Measurements from ENCODE around the gene ZC3H7A. TPM values are rescaled to one million over a fixed set of nuclear protein-coding genes. Genes with fewer than 3 reads are reported as not detected.

Gene ZC3H7A
- total RNA-seq, 2 experiments from 2014 or later, result 32.1 to 68.6 TPM

DNA sequence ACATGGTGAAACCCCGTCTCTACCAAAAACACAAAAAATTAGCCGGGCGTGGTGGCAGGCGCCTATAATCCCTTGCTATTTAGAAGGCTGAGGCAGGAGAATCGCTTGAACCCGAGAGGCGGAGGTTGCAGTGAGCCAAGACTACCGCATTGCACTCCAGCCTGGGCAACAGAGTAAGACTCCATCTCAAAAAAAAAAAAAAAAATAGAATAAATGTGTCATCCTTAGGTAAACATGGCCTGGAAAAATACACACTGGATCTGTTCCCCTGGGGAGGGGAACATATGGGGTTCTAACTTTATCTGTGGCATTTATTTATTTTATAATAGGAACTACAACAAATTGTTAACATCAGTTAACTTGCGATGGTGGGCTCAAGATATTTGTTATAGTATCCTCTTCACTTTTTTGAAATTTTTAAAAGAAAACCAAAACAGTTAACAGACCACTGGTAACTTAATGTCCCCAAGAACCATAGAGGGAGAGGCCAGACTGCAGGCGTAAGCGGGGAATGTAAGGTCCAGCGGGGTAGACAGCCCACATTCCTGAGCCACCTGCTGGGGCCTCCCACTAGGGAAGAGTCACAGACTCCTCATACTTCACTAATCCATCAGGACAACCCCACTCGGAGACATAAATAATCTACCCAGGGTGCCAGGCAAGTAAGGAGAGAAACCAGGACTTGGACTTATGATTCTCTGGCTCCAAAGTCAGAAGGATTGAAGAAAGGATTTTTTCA is 41.9 kb downstream of the ZC3H7A start:
- Histone ChIP-seq H3K4me2 (ENCODE audit: low read length) (no peak overlapping the region), H3K9me3 (ENCODE audit: low read length) (no peaks in the 10 kb centered on the region), H3K9me2 (ENCODE audit: insufficient read depth, low read length) (no peaks in the 10 kb centered on the region), H3K4me3 (ENCODE audit: low read depth, low read length, poor library complexity, severe bottlenecking) (no peak overlapping the region), H3K4me1 (ENCODE audit: insufficient read depth, low read length, poor library complexity, severe bottlenecking) (peaks cover 7% of the 10 kb centered on the region), H4K20me1 (ENCODE audit: insufficient read depth, low read length) (no peaks in the 10 kb centered on the region), H2AFZ (ENCODE audit: low read length) (no peak overlapping the region), H3K27ac (ENCODE audit: low read depth, low read length, poor library complexity, severe bottlenecking) (no peak overlapping the region), H3K79me2 (ENCODE audit: insufficient read depth, low read depth, low read length) (no peaks in the 10 kb centered on the region), H3K36me3 (ENCODE audit: insufficient read depth, low read length) (peaks cover 90% of the 10 kb centered on the region)
- intact Hi-C loops (cut with micrococcal nuclease; ENCODE audit: unreplicated experiment), result no loop called here
- DNase-seq (ENCODE audit: low spot score), result no peak
- CTCF ChIA-PET (ENCODE audit: unreplicated experiment), result no interaction called here
- POLR2A ChIA-PET, result interaction anchor here (0.7 kb wide), 1 partner anchor 25 kb away, joined by 5 read pairs; no protein-coding TSS in a partner anchor
- no peak for TF ChIP-seq EZH2phosphoT487 (IDR thresholded peaks at IDR 0.05; ENCODE audit: borderline replicate concordance, low read depth, low read length)
- TF ChIP-seq, protein P1, sequence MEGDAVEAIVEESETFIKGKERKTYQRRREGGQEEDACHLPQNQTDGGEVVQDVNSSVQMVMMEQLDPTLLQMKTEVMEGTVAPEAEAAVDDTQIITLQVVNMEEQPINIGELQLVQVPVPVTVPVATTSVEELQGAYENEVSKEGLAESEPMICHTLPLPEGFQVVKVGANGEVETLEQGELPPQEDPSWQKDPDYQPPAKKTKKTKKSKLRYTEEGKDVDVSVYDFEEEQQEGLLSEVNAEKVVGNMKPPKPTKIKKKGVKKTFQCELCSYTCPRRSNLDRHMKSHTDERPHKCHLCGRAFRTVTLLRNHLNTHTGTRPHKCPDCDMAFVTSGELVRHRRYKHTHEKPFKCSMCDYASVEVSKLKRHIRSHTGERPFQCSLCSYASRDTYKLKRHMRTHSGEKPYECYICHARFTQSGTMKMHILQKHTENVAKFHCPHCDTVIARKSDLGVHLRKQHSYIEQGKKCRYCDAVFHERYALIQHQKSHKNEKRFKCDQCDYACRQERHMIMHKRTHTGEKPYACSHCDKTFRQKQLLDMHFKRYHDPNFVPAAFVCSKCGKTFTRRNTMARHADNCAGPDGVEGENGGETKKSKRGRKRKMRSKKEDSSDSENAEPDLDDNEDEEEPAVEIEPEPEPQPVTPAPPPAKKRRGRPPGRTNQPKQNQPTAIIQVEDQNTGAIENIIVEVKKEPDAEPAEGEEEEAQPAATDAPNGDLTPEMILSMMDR (conservative IDR thresholded peaks at IDR 0.05; ENCODE audit: low read length), result no peak
- no TSS peak for BruUV-seq (replicated peaks)

DNA sequence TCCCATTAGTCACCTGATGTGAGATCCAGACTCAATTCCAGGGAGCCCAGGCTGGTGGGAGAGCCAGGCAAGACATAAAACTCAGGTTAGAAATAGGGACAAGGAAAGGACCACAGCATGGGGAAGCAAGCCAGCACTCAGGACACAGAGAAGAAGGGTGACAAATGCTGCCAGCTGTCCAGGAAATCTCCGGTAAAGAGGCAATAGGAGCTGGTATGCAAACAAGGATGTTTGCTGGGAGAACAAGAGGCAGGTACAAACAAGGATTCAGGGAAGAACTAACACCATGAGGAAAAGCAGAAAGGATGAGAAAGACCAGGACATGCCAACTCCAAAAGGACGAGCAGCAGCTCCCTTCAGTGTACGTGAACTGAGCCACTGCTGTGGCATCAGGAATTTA is 44.2 kb downstream of the ZC3H7A start:
- Histone ChIP-seq H3K4me3 (ENCODE audit: low read depth, low read length, poor library complexity, severe bottlenecking) (no peak overlapping the region), H3K27ac (ENCODE audit: low read depth, low read length, poor library complexity, severe bottlenecking) (no peak overlapping the region), H3K4me2 (ENCODE audit: low read length) (no peak overlapping the region), H3K79me2 (ENCODE audit: insufficient read depth, low read depth, low read length) (no peaks in the 10 kb centered on the region), H3K9me3 (ENCODE audit: low read length) (no peaks in the 10 kb centered on the region), H3K36me3 (ENCODE audit: insufficient read depth, low read length) (peaks cover 86% of the 10 kb centered on the region), H3K9me2 (ENCODE audit: insufficient read depth, low read length) (no peaks in the 10 kb centered on the region), H2AFZ (ENCODE audit: low read length) (no peak overlapping the region), H3K4me1 (ENCODE audit: insufficient read depth, low read length, poor library complexity, severe bottlenecking) (peaks cover 3% of the 10 kb centered on the region), H4K20me1 (ENCODE audit: insufficient read depth, low read length) (no peaks in the 10 kb centered on the region)
- TF ChIP-seq, protein P1 (conservative IDR thresholded peaks at IDR 0.05; ENCODE audit: low read length), result no peak
- intact Hi-C loops (cut with micrococcal nuclease; ENCODE audit: unreplicated experiment), result no loop called here
- no TSS peak for BruUV-seq (replicated peaks)
- CTCF ChIA-PET (ENCODE audit: unreplicated experiment), result no interaction called here
- POLR2A ChIA-PET, result interaction anchor here (0.7 kb wide), 1 partner anchor 15 kb away, joined by 4 read pairs; no protein-coding TSS in a partner anchor
- no peak for DNase-seq (ENCODE audit: low spot score)

DNA sequence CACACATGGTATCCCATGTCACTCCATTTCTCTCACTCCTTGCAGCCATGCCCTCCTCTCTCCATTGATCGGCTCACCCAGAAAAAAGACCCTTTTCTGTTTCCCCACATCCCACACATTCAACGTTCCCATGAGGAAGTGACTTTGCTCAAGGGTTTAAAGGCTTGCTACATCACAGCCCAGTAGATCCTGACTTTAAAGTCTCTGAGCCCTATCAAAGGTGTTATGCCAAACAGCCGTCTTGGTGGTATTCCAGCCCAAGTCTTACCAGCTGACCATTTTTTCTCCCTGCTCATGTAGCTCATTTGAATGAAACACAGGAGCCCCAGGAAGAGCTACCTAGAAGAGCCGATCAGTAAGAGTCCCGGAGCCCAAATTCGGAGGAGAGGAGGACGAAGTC is 47.0 kb downstream of the ZC3H7A start:
- no TSS peak for BruUV-seq (replicated peaks)
- Histone ChIP-seq H3K36me3 (ENCODE audit: insufficient read depth, low read length) (peaks cover 62% of the 10 kb centered on the region), H3K9me3 (ENCODE audit: low read length) (no peaks in the 10 kb centered on the region), H3K4me1 (ENCODE audit: insufficient read depth, low read length, poor library complexity, severe bottlenecking) (peaks cover 3% of the 10 kb centered on the region), H2AFZ (ENCODE audit: low read length) (no peak overlapping the region), H3K4me2 (ENCODE audit: low read length) (no peak overlapping the region), H3K9me2 (ENCODE audit: insufficient read depth, low read length) (no peaks in the 10 kb centered on the region), H3K79me2 (ENCODE audit: insufficient read depth, low read depth, low read length) (no peaks in the 10 kb centered on the region), H4K20me1 (ENCODE audit: insufficient read depth, low read length) (no peaks in the 10 kb centered on the region), H3K27ac (ENCODE audit: low read depth, low read length, poor library complexity, severe bottlenecking) (no peak overlapping the region), H3K4me3 (ENCODE audit: low read depth, low read length, poor library complexity, severe bottlenecking) (no peak overlapping the region)
- no peak for DNase-seq (ENCODE audit: low spot score)
- ChIA-PET CTCF (ENCODE audit: unreplicated experiment) (no interaction called here), POLR2A (no interaction called here)
- TF ChIP-seq EZH2phosphoT487 (IDR thresholded peaks at IDR 0.05; ENCODE audit: borderline replicate concordance, low read depth, low read length), result no peak
- TF ChIP-seq, protein P1 (conservative IDR thresholded peaks at IDR 0.05; ENCODE audit: low read length), result no peak
- intact Hi-C loops (cut with micrococcal nuclease; ENCODE audit: unreplicated experiment), result no loop called here
